Measurements from ENCODE around the gene WDR86. TPM values are rescaled to one million over a fixed set of nuclear protein-coding genes. Genes with fewer than 3 reads are reported as not detected.

WDR86 gene
- total RNA-seq, 1 experiment from 2014 or later: 8.1 TPM

- H3K27ac Mint-ChIP-seq: no peak overlapping the region
- H3K36me3 Mint-ChIP-seq (ENCODE audit: insufficient read depth in 1 of 3, low read depth in 3 of 3): no peaks in the 10 kb centered on the region
- Histone ChIP-seq H2AFZ (ENCODE audit: low read length) (no peak overlapping the region), H2BK15ac (ENCODE audit: low read depth, low read length) (no peak overlapping the region), H3K9me3 (ENCODE audit: control insufficient read depth, low read depth, low read length) (no peaks in the 10 kb centered on the region), H4K20me1 (ENCODE audit: control insufficient read depth, insufficient read depth, insufficient read length) (no peaks in the 10 kb centered on the region), H2BK120ac (ENCODE audit: low read depth, low read length, poor library complexity, severe bottlenecking) (no peak overlapping the region), H2BK5ac (ENCODE audit: insufficient read length, low read length) (no peak overlapping the region), H3K79me2 (ENCODE audit: insufficient read depth, low read length) (no peaks in the 10 kb centered on the region), H3T11ph (ENCODE audit: low read length) (no peak overlapping the region), H4K8ac (replicated peaks; ENCODE audit: insufficient read length, low read depth, low read length) (no peak overlapping the region), H3K79me1 (ENCODE audit: insufficient read depth, low read depth, low read length, poor library complexity, severe bottlenecking) (no peaks in the 10 kb centered on the region), H3K23me2 (ENCODE audit: insufficient read length, low read depth, low read length, poor library complexity, severe bottlenecking) (peaks cover 16% of the 10 kb centered on the region), H2AK5ac (ENCODE audit: insufficient read length, low read length) (no peak overlapping the region), H3K4me1 (ENCODE audit: insufficient read depth, low read length) (no peaks in the 10 kb centered on the region; the same call in 1 of the 2 replicates), H3K56ac (ENCODE audit: insufficient read length, low read depth, low read length) (no peak overlapping the region), H4K91ac (ENCODE audit: insufficient read length, low read depth, low read length) (no peak overlapping the region), H3K4ac (ENCODE audit: low read depth, low read length) (no peak overlapping the region), H4K5ac (ENCODE audit: insufficient read length, low read depth, low read length) (no peak overlapping the region), H3K9ac (ENCODE audit: extremely low read depth, insufficient read length, low read length) (no peak overlapping the region), H3K18ac (ENCODE audit: insufficient read length, low read depth, low read length) (no peak overlapping the region), H3K27ac (ENCODE audit: insufficient read length, low read depth, low read length) (no peak overlapping the region), H2BK20ac (ENCODE audit: low read depth, low read length, poor library complexity, severe bottlenecking) (no peak overlapping the region), H3K23ac (ENCODE audit: insufficient read length, low read depth, low read length) (no peak overlapping the region), H3K4me2 (ENCODE audit: insufficient read depth, insufficient read length, low read length) (no peak overlapping the region), H3K14ac (ENCODE audit: insufficient read depth, low read length) (no peak overlapping the region), H2BK12ac (ENCODE audit: insufficient read length, low read depth, low read length) (no peak overlapping the region), H3K27me3 (ENCODE audit: insufficient read depth, low read length) (no peaks in the 10 kb centered on the region; the same call in 1 of the 2 replicates)
- H3K4me1 Mint-ChIP-seq: peaks cover 12 to 23% of the 10 kb centered on the region in 2 experiments
- WGBS (ENCODE audit: extremely low coverage, insufficient read length, low lambda C conversion rate): no CpG with 5 or more reads among the region's 1 CpG
- DNase-seq: no peak
- H3K9me3 Mint-ChIP-seq: no peaks in the 10 kb centered on the region
- no peak overlapping the region for H3K4me3 Mint-ChIP-seq
- peaks cover 14% of the 10 kb centered on the region for H3K27me3 Mint-ChIP-seq (ENCODE audit: low read depth)
- TF ChIP-seq CTCF (conservative IDR thresholded peaks at IDR 0.05): no peak
Observed at GRCh38 chr7:151444632-151445031, 34.8 kb upstream of the WDR86 start.
